ENCODE results near the gene MTMR1.

MTMR1 gene

DNA sequence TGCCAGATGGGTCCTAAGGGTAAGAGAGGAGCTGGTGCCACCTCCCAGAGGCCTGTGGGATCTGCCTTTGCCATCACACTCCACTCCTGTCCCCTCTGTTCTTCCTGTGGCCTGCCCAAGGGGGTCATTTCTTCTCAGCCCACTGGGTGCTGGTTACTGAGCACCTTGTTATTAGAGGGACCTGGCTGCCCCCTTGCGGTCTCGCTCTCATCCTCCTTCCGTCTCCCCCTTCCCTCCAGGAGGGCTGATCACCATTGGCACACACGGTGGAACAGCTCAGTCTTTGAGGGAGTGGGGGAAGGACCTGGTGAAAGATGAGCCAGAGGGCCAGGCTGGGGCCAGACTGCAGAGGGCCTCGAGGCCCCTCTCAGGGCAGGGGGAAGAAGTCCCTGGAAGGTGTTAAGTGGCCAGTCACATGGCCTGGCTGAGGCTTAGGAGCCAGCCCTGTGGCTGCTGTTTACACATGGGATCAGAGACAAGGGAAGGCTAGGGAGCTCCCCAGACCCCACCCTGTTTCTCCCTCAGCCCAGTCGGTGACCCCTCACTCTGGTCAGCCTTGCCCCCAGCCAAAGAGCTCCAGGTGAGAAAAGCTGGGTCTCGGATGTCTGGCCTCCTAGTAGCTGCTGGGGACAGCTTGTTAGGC, 68.1 kb downstream of the MTMR1 start:
- DNase-seq (ENCODE audit: low read depth) = no peak
- TF ChIP-seq, protein P1, sequence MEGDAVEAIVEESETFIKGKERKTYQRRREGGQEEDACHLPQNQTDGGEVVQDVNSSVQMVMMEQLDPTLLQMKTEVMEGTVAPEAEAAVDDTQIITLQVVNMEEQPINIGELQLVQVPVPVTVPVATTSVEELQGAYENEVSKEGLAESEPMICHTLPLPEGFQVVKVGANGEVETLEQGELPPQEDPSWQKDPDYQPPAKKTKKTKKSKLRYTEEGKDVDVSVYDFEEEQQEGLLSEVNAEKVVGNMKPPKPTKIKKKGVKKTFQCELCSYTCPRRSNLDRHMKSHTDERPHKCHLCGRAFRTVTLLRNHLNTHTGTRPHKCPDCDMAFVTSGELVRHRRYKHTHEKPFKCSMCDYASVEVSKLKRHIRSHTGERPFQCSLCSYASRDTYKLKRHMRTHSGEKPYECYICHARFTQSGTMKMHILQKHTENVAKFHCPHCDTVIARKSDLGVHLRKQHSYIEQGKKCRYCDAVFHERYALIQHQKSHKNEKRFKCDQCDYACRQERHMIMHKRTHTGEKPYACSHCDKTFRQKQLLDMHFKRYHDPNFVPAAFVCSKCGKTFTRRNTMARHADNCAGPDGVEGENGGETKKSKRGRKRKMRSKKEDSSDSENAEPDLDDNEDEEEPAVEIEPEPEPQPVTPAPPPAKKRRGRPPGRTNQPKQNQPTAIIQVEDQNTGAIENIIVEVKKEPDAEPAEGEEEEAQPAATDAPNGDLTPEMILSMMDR (IDR thresholded peaks at IDR 0.05; ENCODE audit: insufficient read depth, low read depth, low read length, missing control alignments) = no peak
- no peak overlapping the region for H3K4me3 ChIP-seq (ENCODE audit: low read length)

DNA sequence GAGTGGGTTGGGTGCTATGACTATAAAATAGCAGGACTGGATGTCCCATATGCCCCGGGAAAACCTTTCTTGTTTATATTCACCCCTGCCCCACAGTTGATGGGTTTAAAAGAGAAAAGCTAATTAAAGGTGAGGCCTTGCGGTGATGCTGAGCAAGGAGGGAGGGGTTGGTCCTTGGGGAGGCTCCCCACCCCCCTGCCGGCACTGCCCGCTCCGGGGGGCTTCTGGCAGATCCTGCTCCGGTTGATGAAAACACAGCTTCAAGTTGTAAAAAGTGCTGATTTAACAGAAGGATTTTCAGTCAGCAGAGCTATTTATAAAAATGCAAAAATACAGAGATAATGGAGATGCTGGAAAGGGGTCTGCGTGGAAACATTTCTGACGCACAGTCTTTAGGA, 68.6 kb downstream of the MTMR1 start:
- no peak overlapping the region for H3K4me3 ChIP-seq (ENCODE audit: low read length)
- TF ChIP-seq, protein P1 (IDR thresholded peaks at IDR 0.05; ENCODE audit: insufficient read depth, low read depth, low read length, missing control alignments) = no peak
- no peak for DNase-seq (ENCODE audit: low read depth)

DNA sequence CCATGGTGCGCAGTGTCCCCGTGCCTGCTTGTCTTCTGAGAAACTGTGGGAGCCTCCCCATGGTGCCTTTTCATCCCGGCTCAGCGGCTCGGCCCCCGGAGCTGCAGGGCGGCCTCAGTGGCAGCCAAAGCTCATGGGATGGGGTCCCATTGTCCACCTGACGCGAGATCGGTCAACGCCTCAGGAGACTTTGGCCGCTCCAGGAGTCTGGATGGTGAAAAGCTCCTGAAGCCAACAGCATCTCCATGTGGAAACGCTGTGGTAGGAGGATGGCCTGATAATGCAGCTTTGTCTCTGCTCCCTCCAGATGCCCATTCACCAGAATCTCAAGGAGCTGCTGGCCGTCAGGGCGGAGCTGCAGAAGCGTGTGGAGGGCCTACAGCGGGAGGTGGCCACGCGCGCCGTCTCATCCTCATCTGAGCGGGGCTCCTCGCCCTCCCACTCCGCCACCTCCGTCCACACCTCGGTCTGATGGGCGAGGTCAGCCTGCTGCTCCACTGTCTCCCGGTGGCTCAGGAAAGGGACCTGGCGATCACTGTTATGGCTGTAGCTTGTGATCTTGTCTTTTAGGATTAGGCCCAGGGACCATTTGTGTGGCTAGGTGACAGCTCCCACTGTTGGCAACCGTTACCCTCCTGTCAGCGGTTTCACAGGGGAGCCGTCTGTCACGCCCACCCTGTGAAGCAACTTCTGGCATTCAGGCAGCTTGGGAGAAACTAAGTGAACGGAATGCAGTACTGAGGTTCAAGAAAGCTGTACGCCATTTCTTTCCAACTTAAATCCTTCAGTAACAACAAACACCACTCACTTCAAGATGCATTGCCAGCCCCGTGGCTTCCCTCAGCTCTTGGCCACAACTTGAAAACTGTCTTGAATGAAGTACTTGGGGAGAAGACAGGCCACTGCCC, 69.3 kb downstream of the MTMR1 start:
- TF ChIP-seq, protein P1 (IDR thresholded peaks at IDR 0.05; ENCODE audit: insufficient read depth, low read depth, low read length, missing control alignments) = no peak
- no peak overlapping the region for H3K4me3 ChIP-seq (ENCODE audit: low read length)
- no peak for DNase-seq (ENCODE audit: low read depth)

DNA sequence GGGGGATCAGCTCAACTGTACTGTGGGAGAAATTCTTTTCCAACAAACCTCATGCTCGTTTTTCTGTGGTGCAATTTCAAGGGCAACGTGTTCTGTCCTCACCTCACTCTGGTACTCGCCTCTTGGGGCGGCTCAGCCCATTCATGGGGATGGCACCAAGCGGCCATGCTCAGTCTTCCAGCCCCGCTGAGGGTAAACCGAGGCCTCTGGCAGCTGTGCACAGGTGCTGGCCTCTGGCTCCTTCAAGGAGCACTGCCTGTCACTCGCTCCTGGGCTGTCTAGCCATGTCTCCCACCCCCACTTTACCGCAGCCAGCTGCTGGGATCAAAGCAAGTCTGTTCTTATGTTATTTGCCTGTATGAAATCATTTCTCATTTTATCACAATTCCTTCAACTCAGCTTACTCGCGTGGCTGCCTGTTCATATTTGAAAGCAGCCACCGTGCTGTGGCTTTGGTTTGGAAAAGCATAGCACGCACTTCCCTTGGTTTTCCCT, 70.2 kb downstream of the MTMR1 start:
- no peak for DNase-seq (ENCODE audit: low read depth)
- TF ChIP-seq, protein P1 (IDR thresholded peaks at IDR 0.05; ENCODE audit: insufficient read depth, low read depth, low read length, missing control alignments) = no peak
- no peak overlapping the region for H3K4me3 ChIP-seq (ENCODE audit: low read length)

DNA sequence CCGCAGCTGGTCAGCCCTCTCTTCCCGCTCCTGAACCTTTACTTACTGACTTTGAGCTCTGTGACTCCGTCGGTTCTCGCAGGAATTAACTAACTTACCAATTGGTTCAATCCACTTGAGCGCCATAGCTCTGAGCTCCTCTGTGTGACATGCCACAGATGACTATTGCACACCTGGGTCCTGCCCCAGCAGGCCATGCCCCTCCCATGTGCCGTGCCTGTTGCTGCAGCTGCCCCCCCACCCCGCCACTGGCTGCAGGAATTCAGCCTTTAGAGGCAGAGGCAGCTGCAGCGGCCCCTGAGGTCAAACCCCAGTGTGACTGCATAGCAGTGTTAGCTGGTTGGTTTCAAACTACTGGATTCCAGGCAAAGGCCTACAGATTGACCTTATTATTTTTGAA, 70.6 kb downstream of the MTMR1 start:
- TF ChIP-seq, protein P1 (IDR thresholded peaks at IDR 0.05; ENCODE audit: insufficient read depth, low read depth, low read length, missing control alignments) = no peak
- DNase-seq (ENCODE audit: low read depth) = peak; percentile 7
- H3K4me3 ChIP-seq (ENCODE audit: low read length) = no peak overlapping the region

DNA sequence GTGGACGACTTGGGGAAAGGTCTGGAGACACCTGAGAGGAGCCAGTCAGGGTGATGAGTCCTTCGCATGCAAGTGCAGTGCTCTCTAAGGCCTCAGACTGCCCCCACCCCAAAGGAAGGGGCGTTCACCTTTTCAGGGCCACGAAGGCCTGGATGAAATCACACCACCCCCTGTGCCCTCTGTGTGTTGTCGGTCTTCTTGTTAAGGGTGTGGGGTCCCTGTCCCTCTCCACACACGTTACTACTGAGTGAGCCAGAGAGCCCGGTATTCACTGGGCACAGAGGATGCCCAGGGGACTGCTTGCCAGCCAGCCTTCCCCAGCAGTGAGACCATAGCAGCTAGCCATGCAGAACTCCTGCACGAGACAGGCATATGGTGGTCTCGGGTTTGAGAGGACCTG, 72.0 kb downstream of the MTMR1 start:
- TF ChIP-seq, protein P1 (IDR thresholded peaks at IDR 0.05; ENCODE audit: insufficient read depth, low read depth, low read length, missing control alignments) = no peak
- H3K4me3 ChIP-seq (ENCODE audit: low read length) = no peak overlapping the region
- DNase-seq (ENCODE audit: low read depth) = no peak
